HepG2 (cell line): Measurements from ENCODE around the gene TNFAIP2. TPM values are rescaled to one million over a fixed set of nuclear protein-coding genes. Genes with fewer than 3 reads are reported as not detected.
A peak's percentile ranks its signal among the peaks of the same experiment; 100 is the strongest.

Experiments used
- AFF4 ChIP-seq: sonication (generic); formaldehyde crosslinking; IDR thresholded peaks from 2 replicates; pipeline ENCODE4 v1.4.0; 2020; ENCODE audit warnings: missing genetic modification reagents
- CCAR2 ChIP-seq: fragments of 200-400 bp; formaldehyde crosslinking; optimal IDR thresholded peaks from 2 replicates; pipeline ENCODE3; 2018; ENCODE audit warnings: low read depth, mild to moderate bottlenecking, low read length, moderate library complexity
- GPBP1L1 ChIP-seq: sonication (generic); formaldehyde crosslinking; IDR thresholded peaks from 2 replicates; pipeline ENCODE4 v1.5.0; 2020; ENCODE audit warnings: mild to moderate bottlenecking, missing genetic modification reagents
- HOXD1 ChIP-seq: sonication (generic); formaldehyde crosslinking; IDR thresholded peaks from 2 replicates; pipeline ENCODE4 v1.5.0; 2020; ENCODE audit warnings: missing genetic modification reagents
- MXD4 ChIP-seq: IDR thresholded peaks from 2 replicates; pipeline ENCODE4 v1.6.1; 2016; ENCODE audit warnings: mild to moderate bottlenecking, missing biosample characterization, missing genetic modification reagents
- PCBP2 ChIP-seq: fragments of 200-400 bp; formaldehyde crosslinking; optimal IDR thresholded peaks from 2 replicates; pipeline ENCODE3; 2018; ENCODE audit warnings: low read length, low read depth; ENCODE audit not compliant: poor library complexity, severe bottlenecking
- PHF8 ChIP-seq: sonication (generic); formaldehyde crosslinking; IDR thresholded peaks from 2 replicates; pipeline ENCODE4 v1.5.0; 2020; ENCODE audit warnings: missing genetic modification reagents
- SMAD1 ChIP-seq: sonication (generic); formaldehyde crosslinking; IDR thresholded peaks from 2 replicates; pipeline ENCODE4 v1.4.0; 2020; ENCODE audit warnings: missing genetic modification reagents, low read depth, mild to moderate bottlenecking, borderline replicate concordance
- ZBTB37 ChIP-seq: sonication (generic); formaldehyde crosslinking; IDR thresholded peaks from 2 replicates; pipeline ENCODE4 v1.4.0; 2020; ENCODE audit warnings: mild to moderate bottlenecking, missing genetic modification reagents
- ZBTB4 ChIP-seq: sonication (generic); formaldehyde crosslinking; IDR thresholded peaks from 2 replicates; pipeline ENCODE4 v1.4.0; 2020; ENCODE audit warnings: missing genetic modification reagents, mild to moderate bottlenecking, borderline replicate concordance
- ZNF12 ChIP-seq: sonication (generic); formaldehyde crosslinking; IDR thresholded peaks from 2 replicates; pipeline ENCODE4 v1.5.0; 2020; ENCODE audit warnings: missing genetic modification reagents
- ZNF329 ChIP-seq: sonication (generic); formaldehyde crosslinking; IDR thresholded peaks from 2 replicates; pipeline ENCODE4 v1.9.0; 2021; ENCODE audit warnings: low read depth, mild to moderate bottlenecking, missing genetic modification reagents
- ZNF550 ChIP-seq: sonication (generic); formaldehyde crosslinking; IDR thresholded peaks from 2 replicates; pipeline ENCODE4 v1.4.0; 2020; ENCODE audit warnings: mild to moderate bottlenecking, missing genetic modification reagents, borderline replicate concordance
- ZNF761 ChIP-seq: sonication (generic); formaldehyde crosslinking; conservative IDR thresholded peaks from 2 replicates; pipeline ENCODE4 v1.4.0; 2020; ENCODE audit warnings: mild to moderate bottlenecking, missing genetic modification reagents
- ZSCAN31 ChIP-seq: sonication (generic); formaldehyde crosslinking; IDR thresholded peaks from 2 replicates; pipeline ENCODE4 v1.5.0; 2020; ENCODE audit warnings: low read depth, mild to moderate bottlenecking, missing genetic modification reagents
- polyA plus RNA-seq, 8 experiments: library from polyadenylated mRNA; depleted of rRNA in 3 of 8; stranded (reverse) in 7 of 8; unstranded in 1 of 8; fragments of >200 nt; fragmentation: Illumina TruSeq in 4 of 8; extraction: Trizol in 4 of 8; gene quantifications; 2 replicates each; pipeline versions ENCODE4 v1.2.1 to v1.2.3, GENCODE V29; 2011 to 2016; ENCODE audit warnings: low read depth in 4 of 8, missing spikeins in 1 of 8, mixed read lengths in 1 of 8; ENCODE audit not compliant: insufficient read depth in 1 of 8
- total RNA-seq, 5 experiments: library from RNA; depleted of rRNA; stranded (reverse); fragments of >200 nt; fragmentation: Illumina TruSeq; extraction: Trizol; gene quantifications; 2 replicates each; pipeline ENCODE4 v1.2.3, GENCODE V29; 2016; ENCODE audit warnings: low read depth in 1 of 5

Gene TNFAIP2
- total and polyA plus RNA-seq, 2 of the 13 experiments (the other 11 are each of a cell fraction or from before 2014, with no cell fraction given): 0.46 to 1.5 TPM

- TF ChIP-seq ZBTB4 (CRISPR knock-in tag) (no peak), HOXD1 (CRISPR knock-in tag) (peak; percentile 84; the same call in 1 of the 2 replicates), ZNF329 (CRISPR knock-in tag) (no peak), SMAD1 (peak; percentile 82; the same call in 1 of the 2 replicates), AFF4 (no peak), PHF8 (CRISPR knock-in tag) (peak; percentile 60), ZNF550 (CRISPR knock-in tag) (peak; percentile 64; the same call in 1 of the 2 replicates), ZBTB37 (CRISPR knock-in tag) (peak; percentile 87; the same call in 1 of the 2 replicates), PCBP2 (no peak), ZNF12 (CRISPR knock-in tag) (no peak), ZNF761 (no peak), ZSCAN31 (CRISPR knock-in tag) (peak; percentile 79; the same call in 1 of the 2 replicates), CCAR2 (no peak), MXD4 (CRISPR knock-in tag) (peak; percentile 29; the same call in 1 of the 2 replicates), GPBP1L1 (no peak)
These were observed 24.1 kb upstream of the TNFAIP2 start (continued) for GRCh38 chr14:103099081-103099732.
